GM21619 (cell line): ENCODE data around the gene DMRT3.

Source experiments
- ATAC-seq: cut with Tn5 transposase; IDR thresholded peaks from one replicate; pipeline ENCODE4 v1.9.1; 2021; ENCODE audit not compliant: unreplicated experiment

Gene DMRT3, protein sequence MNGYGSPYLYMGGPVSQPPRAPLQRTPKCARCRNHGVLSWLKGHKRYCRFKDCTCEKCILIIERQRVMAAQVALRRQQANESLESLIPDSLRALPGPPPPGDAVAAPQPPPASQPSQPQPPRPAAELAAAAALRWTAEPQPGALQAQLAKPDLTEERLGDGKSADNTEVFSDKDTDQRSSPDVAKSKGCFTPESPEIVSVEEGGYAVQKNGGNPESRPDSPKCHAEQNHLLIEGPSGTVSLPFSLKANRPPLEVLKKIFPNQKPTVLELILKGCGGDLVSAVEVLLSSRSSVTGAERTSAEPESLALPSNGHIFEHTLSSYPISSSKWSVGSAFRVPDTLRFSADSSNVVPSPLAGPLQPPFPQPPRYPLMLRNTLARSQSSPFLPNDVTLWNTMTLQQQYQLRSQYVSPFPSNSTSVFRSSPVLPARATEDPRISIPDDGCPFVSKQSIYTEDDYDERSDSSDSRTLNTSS

GRCh38 chr9:976258-976942, at the start of gene DMRT3:
Gene DMRT3 (plus strand): TSS chr9:976655. CDS start chr9:977002, 347 bp downstream.
- no peak for ATAC-seq

GRCh38 chr9:926976-927375, 49.5 kb upstream of the DMRT3 start:
- ATAC-seq = no peak

- ATAC-seq = peak; percentile 85
Observed at GRCh38 chr9:928363-929042, 48.0 kb upstream of the DMRT3 start.

DNA sequence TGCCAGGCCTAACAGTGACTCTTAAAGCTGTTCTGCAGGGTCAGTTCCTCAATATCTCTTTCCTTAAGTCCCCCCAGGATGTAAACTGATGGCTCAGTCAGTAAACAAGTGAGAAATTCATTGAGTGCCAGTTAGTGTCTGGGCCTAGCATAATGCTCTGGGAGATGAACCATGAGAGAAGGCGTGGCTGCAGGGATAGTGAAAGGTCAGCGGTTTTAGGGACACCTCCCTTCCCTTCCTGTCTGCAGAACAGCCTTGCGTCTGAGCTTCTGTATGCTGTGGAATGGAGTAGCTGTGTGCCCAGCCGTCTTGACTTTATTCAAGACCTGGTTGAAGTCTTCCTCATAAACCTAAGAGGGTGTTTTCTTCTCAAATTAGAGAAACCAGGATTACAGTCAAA, 46.7 kb upstream of the DMRT3 start:
- ATAC-seq = no peak

GRCh38 chr9:933356-933755, 43.1 kb upstream of the DMRT3 start:
- ATAC-seq = no peak

DNA sequence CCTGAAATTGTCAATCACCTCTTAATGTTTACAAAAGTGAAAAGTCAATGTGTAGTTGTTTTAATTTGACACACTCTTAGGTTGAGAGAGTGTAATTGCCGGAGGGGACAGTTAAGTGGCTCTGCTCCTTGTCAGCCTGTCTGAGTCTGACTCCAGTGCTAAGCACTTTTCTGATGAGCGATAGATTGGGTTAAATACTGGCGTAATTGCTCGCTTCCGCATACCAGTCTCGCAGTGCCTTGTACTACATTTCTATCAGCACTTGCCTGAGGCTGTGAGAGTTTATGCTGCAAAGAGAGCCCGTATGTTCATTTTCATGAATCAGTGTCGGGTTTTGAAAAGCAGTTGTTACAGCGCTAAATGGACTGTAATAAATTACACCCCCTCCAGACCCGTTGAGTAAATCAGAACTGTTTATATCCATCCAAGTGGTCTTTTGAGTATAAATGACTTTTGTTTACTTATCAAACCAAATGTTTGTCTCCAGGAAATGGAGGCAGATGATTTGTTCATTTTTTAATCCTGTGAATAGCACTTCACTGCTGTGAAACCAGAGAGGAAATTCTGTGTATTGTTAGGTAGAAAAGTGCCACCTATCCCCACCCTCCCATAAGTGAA, 41.0 kb upstream of the DMRT3 start:
- no peak for ATAC-seq

GRCh38 chr9:942805-943580, 33.5 kb upstream of the DMRT3 start:
- no peak for ATAC-seq

GRCh38 chr9:947985-948384, 28.5 kb upstream of the DMRT3 start:
- no peak for ATAC-seq

DNA sequence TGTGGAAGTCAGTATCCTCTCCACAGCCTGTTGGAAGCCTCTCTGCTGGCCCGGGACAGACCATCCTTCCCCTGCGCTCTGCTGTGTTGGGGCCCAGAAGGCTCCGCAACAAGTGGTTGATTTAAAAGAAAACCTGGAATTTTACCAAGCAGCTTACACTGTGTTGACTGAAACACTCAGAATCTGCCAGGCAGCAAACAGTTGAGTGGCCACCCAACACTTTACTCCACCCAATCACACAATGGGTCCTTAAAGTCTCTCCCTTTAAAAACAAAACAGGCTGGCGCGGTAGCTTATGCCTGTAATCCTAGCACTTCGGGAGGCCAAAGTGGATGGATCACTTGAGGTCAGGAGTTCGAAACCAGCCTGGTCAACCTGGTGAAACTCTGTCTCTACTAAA, 28.0 kb upstream of the DMRT3 start:
- ATAC-seq = no peak

DNA sequence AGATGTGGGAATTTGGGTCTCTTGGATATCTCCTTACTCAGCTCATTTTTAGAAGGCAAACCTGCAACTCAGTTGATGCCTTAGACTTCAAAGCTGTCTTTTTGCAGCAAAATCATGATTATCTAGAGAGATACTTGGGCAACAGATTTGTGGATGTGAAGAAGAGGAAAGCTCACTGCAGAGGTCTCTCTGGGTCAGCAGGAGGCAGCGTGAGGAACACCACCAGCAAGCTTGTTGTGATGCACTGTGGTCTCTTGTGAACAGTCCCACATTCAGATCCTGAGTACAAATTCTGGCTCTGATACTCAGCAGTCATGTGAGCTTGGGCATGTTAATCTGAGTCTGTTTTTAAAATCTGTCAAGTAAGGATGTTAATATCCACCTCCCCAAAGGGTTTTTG, 26.3 kb upstream of the DMRT3 start:
- no peak for ATAC-seq

GRCh38 chr9:952546-952945, 23.9 kb upstream of the DMRT3 start:
- no peak for ATAC-seq

GRCh38 chr9:959105-959504, 17.4 kb upstream of the DMRT3 start:
- ATAC-seq = no peak

DNA sequence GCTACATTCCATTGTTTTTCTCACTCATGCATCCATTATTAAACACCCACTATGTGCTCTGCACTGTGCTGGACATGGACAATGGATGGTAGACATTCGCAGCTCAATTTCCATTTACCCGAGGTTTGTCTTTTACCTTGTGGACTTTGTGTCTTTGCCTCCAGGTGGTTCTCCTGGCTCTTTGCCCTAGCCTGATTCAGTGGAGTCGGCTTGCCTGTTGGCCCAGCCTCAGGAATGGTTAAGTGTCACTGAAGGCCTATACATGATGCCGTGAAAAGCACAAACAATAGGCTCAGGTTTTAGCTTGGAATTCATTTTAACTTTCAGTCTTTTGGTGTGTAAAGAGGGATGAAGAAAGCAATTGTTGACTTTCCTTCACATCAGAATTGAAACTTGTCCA, 16.5 kb upstream of the DMRT3 start:
- ATAC-seq = no peak

DNA sequence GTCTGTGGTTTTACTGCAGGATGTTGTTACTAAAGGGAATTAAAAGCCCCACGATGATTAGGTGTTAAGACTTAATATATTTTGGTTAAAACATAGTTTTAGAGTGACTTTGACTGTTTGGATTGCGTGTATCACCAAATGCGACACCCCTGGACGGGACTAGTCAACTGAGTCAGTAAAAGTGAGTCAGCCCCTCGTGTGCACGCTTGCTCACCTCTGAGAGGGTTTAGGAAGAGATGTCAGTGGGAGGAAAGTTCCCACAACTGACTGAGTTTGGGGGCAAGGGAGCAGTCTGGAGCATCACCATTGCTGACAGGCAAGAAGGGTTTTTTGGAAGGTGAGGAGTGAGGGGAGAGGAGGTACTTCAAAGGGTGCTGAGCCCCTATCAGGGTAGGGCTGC, 14.4 kb upstream of the DMRT3 start:
- ATAC-seq = no peak

- ATAC-seq = no peak
Observed at GRCh38 chr9:965497-965896, 11.0 kb upstream of the DMRT3 start.

DNA sequence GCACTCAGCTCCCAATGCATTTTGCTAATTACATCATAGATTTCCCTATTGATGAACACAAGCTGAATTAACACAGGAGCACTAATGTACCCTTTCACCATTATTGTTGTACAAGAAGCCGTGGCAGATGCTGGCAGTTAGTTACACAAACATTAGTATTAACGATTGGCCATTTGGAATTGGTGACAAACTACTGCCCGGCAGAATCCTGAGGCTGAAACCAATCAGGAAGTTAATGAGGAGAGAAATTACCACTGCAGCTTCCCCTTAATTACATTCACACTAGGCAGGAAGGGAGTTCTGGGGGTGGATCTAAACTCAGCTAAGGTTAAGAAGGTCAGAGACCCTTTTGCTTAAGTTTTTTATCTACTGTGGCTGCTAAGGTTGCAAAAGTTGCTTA, 9.6 kb upstream of the DMRT3 start:
- no peak for ATAC-seq

- no peak for ATAC-seq
Observed at GRCh38 chr9:967436-967835, 9.0 kb upstream of the DMRT3 start.

DNA sequence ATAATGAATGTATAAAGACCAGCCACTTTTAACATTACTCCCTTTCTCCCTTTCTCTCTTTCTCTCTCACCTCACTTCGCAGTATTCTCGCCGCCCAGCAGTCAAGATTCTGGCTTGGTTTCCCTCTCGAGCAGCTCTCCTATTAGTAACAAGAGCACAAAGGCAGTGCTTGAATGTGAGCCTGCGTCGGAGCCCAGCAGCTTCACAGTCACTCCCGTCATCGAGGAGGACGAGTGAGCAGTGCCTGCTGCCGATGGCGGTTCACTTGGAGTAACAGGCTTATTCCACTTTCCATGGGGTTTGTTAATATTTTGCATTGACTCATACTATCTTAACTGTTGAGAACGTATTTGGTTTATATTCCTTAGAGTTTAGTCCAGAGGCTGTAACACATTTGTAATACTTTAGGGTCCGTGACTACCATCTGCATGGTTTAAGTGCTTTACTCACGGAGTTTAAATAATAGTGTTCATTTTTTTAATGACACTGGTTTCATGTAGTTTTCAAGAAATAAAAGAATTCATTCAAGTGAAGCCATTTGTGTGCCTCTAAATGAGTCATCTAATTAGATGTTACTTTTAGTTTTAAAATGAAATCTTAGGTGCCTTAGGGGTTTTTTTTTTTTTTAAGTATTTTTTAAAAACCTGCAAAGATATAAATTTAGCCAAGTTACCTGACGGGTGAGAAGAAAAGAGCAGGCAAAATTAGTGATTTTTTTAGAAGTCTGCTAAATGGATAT, 8.4 kb upstream of the DMRT3 start:
- ATAC-seq = no peak

DNA sequence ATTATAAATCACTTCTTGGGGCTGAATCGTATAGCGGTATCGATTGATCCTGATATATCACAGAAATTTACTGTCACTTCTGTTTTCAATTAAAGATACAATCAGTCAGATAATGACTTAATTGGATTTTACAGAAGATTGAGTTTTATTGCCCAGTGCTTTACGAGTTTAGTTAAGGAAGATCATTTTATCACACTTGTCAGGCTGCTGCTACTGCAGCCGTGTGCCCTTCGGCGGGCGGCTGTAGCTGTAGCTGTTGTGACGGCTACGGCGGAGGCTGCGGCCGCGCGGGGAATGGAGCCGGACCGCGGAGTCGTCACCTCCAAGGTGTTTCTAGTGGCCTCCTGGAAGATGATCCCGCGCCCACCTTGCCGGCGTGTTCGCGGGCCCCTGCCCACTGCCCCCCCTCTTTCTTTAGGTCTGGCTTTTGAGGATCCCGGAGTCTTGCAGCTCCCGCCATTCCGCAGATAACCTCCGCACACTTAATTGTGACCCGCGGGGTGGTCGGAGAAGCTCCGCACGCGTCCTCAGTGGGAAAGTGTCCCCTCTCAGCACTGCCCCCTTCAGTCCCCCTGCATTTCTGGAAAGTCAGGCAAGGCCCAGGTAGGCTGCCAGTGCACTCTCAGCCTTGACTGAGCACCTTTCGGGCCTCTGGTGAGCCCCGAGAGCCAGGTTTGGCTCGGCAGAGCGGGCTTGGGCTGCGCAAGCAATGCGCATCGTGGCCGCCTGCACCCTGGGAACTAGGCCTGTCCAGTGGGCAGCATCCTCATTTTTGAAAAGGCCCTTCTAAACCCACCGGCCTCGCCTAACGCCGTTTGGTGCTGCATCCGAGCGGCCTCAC, 6.9 kb upstream of the DMRT3 start:
- ATAC-seq = no peak
